ENCODE results near the gene SLMAP.

- no peak for TF ChIP-seq CTCF (IDR thresholded peaks at IDR 0.05)
- no peak for TF ChIP-seq EZH2 (IDR thresholded peaks at IDR 0.05; ENCODE audit: borderline replicate concordance, insufficient read depth, low read depth, low read length, poor library complexity, severe bottlenecking)
Measured at GRCh38 chr3:57791245-57791644, 35.1 kb downstream of the SLMAP start.

Data from B cell (primary cell).